Measurements from ENCODE around the gene CHD6.

CHD6 gene

GRCh38 chr20:41418031-41418430 lies 200.1 kb downstream of the CHD6 start:
- no peak for DNase-seq

GRCh38 chr20:41415191-41415590 lies 203.0 kb downstream of the CHD6 start:
- no peak for DNase-seq

- DNase-seq: no peak
These were observed 205.0 kb downstream of the CHD6 start for GRCh38 chr20:41413169-41413568.

- no peak for DNase-seq
These were observed 205.7 kb downstream of the CHD6 start for GRCh38 chr20:41412324-41413120.

GRCh38 chr20:41411391-41411847 lies 206.8 kb downstream of the CHD6 start:
- no peak for DNase-seq

- DNase-seq: no peak
These were observed 209.2 kb downstream of the CHD6 start for GRCh38 chr20:41408986-41409385.

- no peak for DNase-seq
These were observed 209.9 kb downstream of the CHD6 start for GRCh38 chr20:41408156-41408794.

- no peak for DNase-seq
These were observed 210.6 kb downstream of the CHD6 start for GRCh38 chr20:41407607-41408006.

- DNase-seq: no peak
These were observed 211.2 kb downstream of the CHD6 start for GRCh38 chr20:41406896-41407444.

- DNase-seq: no peak
These were observed 211.8 kb downstream of the CHD6 start for GRCh38 chr20:41406353-41406752.

GRCh38 chr20:41405436-41405835 lies 212.7 kb downstream of the CHD6 start:
- no peak for DNase-seq

GRCh38 chr20:41403604-41404003 lies 214.6 kb downstream of the CHD6 start:
- DNase-seq: no peak

GRCh38 chr20:41398408-41398807 lies 219.8 kb downstream of the CHD6 start:
- no peak for DNase-seq

- no peak for DNase-seq
These were observed 222.2 kb downstream of the CHD6 start for GRCh38 chr20:41395667-41396664.

- DNase-seq: no peak
These were observed 223.1 kb downstream of the CHD6 start for GRCh38 chr20:41394931-41395666.

- no peak for DNase-seq
These were observed 224.1 kb downstream of the CHD6 start for GRCh38 chr20:41394081-41394480.

- DNase-seq: no peak
These were observed 224.5 kb downstream of the CHD6 start for GRCh38 chr20:41393705-41394066.

GRCh38 chr20:41392871-41393704 lies 225.1 kb downstream of the CHD6 start:
- DNase-seq: no peak

- DNase-seq: no peak
These were observed 225.9 kb downstream of the CHD6 start for GRCh38 chr20:41392295-41392694.

- no peak for DNase-seq
These were observed 226.6 kb downstream of the CHD6 start for GRCh38 chr20:41391587-41392001.

- no peak for DNase-seq
These were observed 227.3 kb downstream of the CHD6 start for GRCh38 chr20:41390889-41391288.

Data from activated CD4-positive, alpha-beta T cell treated with anti-CD3 and anti-CD28 coated beads for 1 hour (primary cell).